Right ventricle myocardium superior (tissue), 1 donor: Measurements from ENCODE around the gene FBXW9. TPM values are rescaled to one million over a fixed set of nuclear protein-coding genes. Genes with fewer than 3 reads are reported as not detected.
"Not testable (repeated sequence)": the region's sequence is repeated elsewhere in the genome, so short reads cannot be mapped to it uniquely, and the experiment has no call there.

ENCODE experiments used
- ATAC-seq: fragments of 200-7000 bp; cut with Tn5 transposase; one replicate; pipeline ENCODE4 v1.9.1; 2020; ENCODE audit warnings: mild to moderate bottlenecking; ENCODE audit not compliant: poor library complexity
- DNase-seq: peaks from one replicate; pipeline ENCODE4 v3.0.0-alpha.2; 2020
- intact Hi-C: fragments of 100-400 bp; cut with DNase I; formaldehyde crosslinking; loops from one replicate; pipeline ENCODE4 v1.11.2; 2022
- total RNA-seq: library from RNA; stranded (reverse); fragmentation: NEBNext Ultra II Directional; extraction: Animal tissue kit (Norgen Biotek cat#: 25700); gene quantifications from one replicate; pipeline ENCODE4 v1.2.1, GENCODE V29; 2021
- donor health status: DM: no; HTN: yes; CAD: no; lungs with severe emphysema.

The FBXW9 gene
- total RNA-seq, 1 donor from 2014 or later = 2.0 TPM

- peak; percentile 86 for DNase-seq
- intact Hi-C loops = no loop called here
- ATAC-seq = peak; percentile 88
Measured at GRCh38 chr19:12666265-12667048, 30.0 kb downstream of the FBXW9 start, which contains the start of the genes MAN2B1 and WDR83. TSS of gene MAN2B1 (minus strand) at chr19:12666742. CDS start at chr19:12666701, 41 bp downstream. TSS of gene WDR83 (plus strand) at chr19:12666807. CDS start at chr19:12669791, 2,984 bp downstream.

GRCh38 chr19:12665671-12666264 is 30.7 kb downstream of the FBXW9 start:
- intact Hi-C loops = no loop called here
- no peak for DNase-seq
- no peak for ATAC-seq

- intact Hi-C loops = no loop called here
- ATAC-seq = no peak
- peak; percentile 75 for DNase-seq
Measured at GRCh38 chr19:12665281-12665573, 31.2 kb downstream of the FBXW9 start.

GRCh38 chr19:12664406-12665280 is 31.8 kb downstream of the FBXW9 start:
- intact Hi-C loops = no loop called here
- no peak for DNase-seq
- ATAC-seq = no peak

- DNase-seq (no peak), ATAC-seq (no peak)
- intact Hi-C loops = no loop called here
Measured at GRCh38 chr19:12660980-12661379, 35.5 kb downstream of the FBXW9 start.

- DNase-seq (no peak), ATAC-seq (no peak)
- intact Hi-C loops = no loop called here
Measured at GRCh38 chr19:12657966-12658365, 38.5 kb downstream of the FBXW9 start.

GRCh38 chr19:12656899-12657571 is 39.4 kb downstream of the FBXW9 start:
- ATAC-seq = no peak
- DNase-seq = no peak
- intact Hi-C loops = no loop called here

GRCh38 chr19:12655546-12655945 is 40.9 kb downstream of the FBXW9 start:
- intact Hi-C loops = no loop called here
- no peak for ATAC-seq
- no peak for DNase-seq

GRCh38 chr19:12652219-12652618 is 44.2 kb downstream of the FBXW9 start:
- intact Hi-C loops = no loop called here
- DNase-seq (no peak), ATAC-seq (no peak)

GRCh38 chr19:12649941-12650340 is 46.5 kb downstream of the FBXW9 start:
- ATAC-seq = no peak
- no peak for DNase-seq
- intact Hi-C loops = no loop called here

GRCh38 chr19:12648088-12648487 is 48.3 kb downstream of the FBXW9 start:
- no peak for DNase-seq
- intact Hi-C loops = no loop called here
- ATAC-seq = peak; percentile 42

GRCh38 chr19:12647490-12648071 is 48.9 kb downstream of the FBXW9 start:
- DNase-seq = peak; percentile 64
- ATAC-seq = peak; percentile 89
- intact Hi-C loops = no loop called here

- no peak for ATAC-seq
- DNase-seq = no peak
- intact Hi-C loops = no loop called here
Measured at GRCh38 chr19:12647047-12647446, 49.4 kb downstream of the FBXW9 start.

GRCh38 chr19:12646551-12646950 is 49.9 kb downstream of the FBXW9 start:
- ATAC-seq (no peak), DNase-seq (no peak)
- intact Hi-C loops = no loop called here

GRCh38 chr19:12643716-12644115 is 52.7 kb downstream of the FBXW9 start:
- ATAC-seq, intact Hi-C loops, DNase-seq: not testable (repeated sequence)

GRCh38 chr19:12642506-12642905 is 53.9 kb downstream of the FBXW9 start:
- ATAC-seq (no peak), DNase-seq (no peak)
- intact Hi-C loops = no loop called here

GRCh38 chr19:12641456-12641855 is 55.0 kb downstream of the FBXW9 start:
- intact Hi-C loops = no loop called here
- ATAC-seq = no peak
- no peak for DNase-seq

- intact Hi-C loops = no loop called here
- ATAC-seq (peak; percentile 94), DNase-seq (peak; percentile 91)
Measured at GRCh38 chr19:12639901-12640613, 56.4 kb downstream of the FBXW9 start.
